HepG2 (cell line): ENCODE data around the gene FBXL12. TPM values are rescaled to one million over a fixed set of nuclear protein-coding genes. Genes with fewer than 3 reads are reported as not detected.

Source experiments
- DNMT1 ChIP-seq: sonication (generic); formaldehyde crosslinking; IDR thresholded peaks from 2 replicates; pipeline ENCODE4 v1.5.1; 2020; ENCODE audit warnings: mild to moderate bottlenecking, missing genetic modification reagents
- EZH2 ChIP-seq: conservative IDR thresholded peaks from 2 replicates; pipeline ENCODE4 v1.6.1; 2012; ENCODE audit warnings: mild to moderate bottlenecking, low read depth, low read length, moderate library complexity
- FOXA3 ChIP-seq: IDR thresholded peaks from 2 replicates; pipeline ENCODE4 v1.6.1; 2016; ENCODE audit warnings: missing genetic modification reagents, missing compliant biosample characterization
- FOXK1 ChIP-seq: sonication (generic); formaldehyde crosslinking; IDR thresholded peaks from 2 replicates; pipeline ENCODE4 v1.4.0; 2020; ENCODE audit warnings: low read depth, missing genetic modification reagents, borderline replicate concordance
- HNRNPK ChIP-seq: fragments of 200-400 bp; formaldehyde crosslinking; IDR thresholded peaks from 2 replicates; pipeline ENCODE4 v1.6.1; 2018; ENCODE audit warnings: low read length, low read depth, moderate library complexity, mild to moderate bottlenecking; ENCODE audit not compliant: poor library complexity, severe bottlenecking
- HNRNPL ChIP-seq: fragments of 200-400 bp; formaldehyde crosslinking; IDR thresholded peaks from 2 replicates; pipeline ENCODE4 v1.6.1; 2017; ENCODE audit warnings: mild to moderate bottlenecking, low read depth, low read length
- NR1H2 ChIP-seq: sonication (generic); formaldehyde crosslinking; IDR thresholded peaks from 2 replicates; pipeline ENCODE4 v1.8.1; 2022; ENCODE audit warnings: low read depth, missing genetic modification reagents, borderline replicate concordance
- RCOR2 ChIP-seq: IDR thresholded peaks from 2 replicates; pipeline ENCODE4 v1.6.1; 2016; ENCODE audit warnings: missing biosample characterization, missing genetic modification reagents
- SSRP1 ChIP-seq: IDR thresholded peaks from 2 replicates; pipeline ENCODE4 v1.6.1; 2016; ENCODE audit warnings: control low read depth
- TAF1 ChIP-seq: sonication (generic); formaldehyde crosslinking; IDR thresholded peaks from 2 replicates; pipeline ENCODE4 v1.4.0; 2020; ENCODE audit warnings: missing genetic modification reagents
- TCF7 ChIP-seq: sonication (generic); IDR thresholded peaks from 2 replicates; pipeline ENCODE4 v1.6.1; 2016; ENCODE audit warnings: antibody characterized with exemption, low read depth
- YEATS4 ChIP-seq: sonication (generic); formaldehyde crosslinking; IDR thresholded peaks from 2 replicates; pipeline ENCODE4 v1.4.0; 2020; ENCODE audit warnings: missing genetic modification reagents, borderline replicate concordance
- ZNF749 ChIP-seq: sonication (generic); formaldehyde crosslinking; IDR thresholded peaks from 2 replicates; pipeline ENCODE4 v1.8.0; 2022; ENCODE audit warnings: mild to moderate bottlenecking, missing genetic modification reagents, moderate library complexity, borderline replicate concordance
- ZNF878 ChIP-seq: sonication (generic); formaldehyde crosslinking; IDR thresholded peaks from 2 replicates; pipeline ENCODE4 v1.8.1; 2023; ENCODE audit warnings: mild to moderate bottlenecking, missing genetic modification reagents, moderate library complexity
- ZNF891 ChIP-seq: sonication (generic); formaldehyde crosslinking; IDR thresholded peaks from 2 replicates; pipeline ENCODE4 v1.5.0; 2020; ENCODE audit warnings: mild to moderate bottlenecking, missing genetic modification reagents
- polyA plus RNA-seq, 8 experiments: library from polyadenylated mRNA; depleted of rRNA in 3 of 8; stranded (reverse) in 7 of 8; unstranded in 1 of 8; fragments of >200 nt; fragmentation: Illumina TruSeq in 4 of 8; extraction: Trizol in 4 of 8; gene quantifications; 2 replicates each; pipeline versions ENCODE4 v1.2.1 to v1.2.3, GENCODE V29; 2011 to 2016; ENCODE audit warnings: low read depth in 4 of 8, missing spikeins in 1 of 8, mixed read lengths in 1 of 8; ENCODE audit not compliant: insufficient read depth in 1 of 8
- total RNA-seq, 5 experiments: library from RNA; depleted of rRNA; stranded (reverse); fragments of >200 nt; fragmentation: Illumina TruSeq; extraction: Trizol; gene quantifications; 2 replicates each; pipeline ENCODE4 v1.2.3, GENCODE V29; 2016; ENCODE audit warnings: low read depth in 1 of 5
- TF ChIP-seq, protein P1 (sequence below): sonication (generic); formaldehyde crosslinking; IDR thresholded peaks from 2 replicates; pipeline ENCODE4 v1.9.0; 2021; ENCODE audit warnings: mild to moderate bottlenecking, missing genetic modification reagents
- TF ChIP-seq, protein P2 (sequence below): sonication (generic); formaldehyde crosslinking; IDR thresholded peaks from 2 replicates; pipeline ENCODE4 v1.4.0; 2020; ENCODE audit warnings: missing genetic modification reagents, mild to moderate bottlenecking, borderline replicate concordance
- TF ChIP-seq, protein P3 (sequence below): sonication (generic); formaldehyde crosslinking; IDR thresholded peaks from 2 replicates; pipeline ENCODE4 v1.5.1; 2020; ENCODE audit warnings: missing genetic modification reagents, mild to moderate bottlenecking, borderline replicate concordance

Gene FBXL12
- total and polyA plus RNA-seq, 2 of the 13 experiments (the other 11 are each of a cell fraction or from before 2014, with no cell fraction given) = 20.4 to 23.1 TPM

DNA sequence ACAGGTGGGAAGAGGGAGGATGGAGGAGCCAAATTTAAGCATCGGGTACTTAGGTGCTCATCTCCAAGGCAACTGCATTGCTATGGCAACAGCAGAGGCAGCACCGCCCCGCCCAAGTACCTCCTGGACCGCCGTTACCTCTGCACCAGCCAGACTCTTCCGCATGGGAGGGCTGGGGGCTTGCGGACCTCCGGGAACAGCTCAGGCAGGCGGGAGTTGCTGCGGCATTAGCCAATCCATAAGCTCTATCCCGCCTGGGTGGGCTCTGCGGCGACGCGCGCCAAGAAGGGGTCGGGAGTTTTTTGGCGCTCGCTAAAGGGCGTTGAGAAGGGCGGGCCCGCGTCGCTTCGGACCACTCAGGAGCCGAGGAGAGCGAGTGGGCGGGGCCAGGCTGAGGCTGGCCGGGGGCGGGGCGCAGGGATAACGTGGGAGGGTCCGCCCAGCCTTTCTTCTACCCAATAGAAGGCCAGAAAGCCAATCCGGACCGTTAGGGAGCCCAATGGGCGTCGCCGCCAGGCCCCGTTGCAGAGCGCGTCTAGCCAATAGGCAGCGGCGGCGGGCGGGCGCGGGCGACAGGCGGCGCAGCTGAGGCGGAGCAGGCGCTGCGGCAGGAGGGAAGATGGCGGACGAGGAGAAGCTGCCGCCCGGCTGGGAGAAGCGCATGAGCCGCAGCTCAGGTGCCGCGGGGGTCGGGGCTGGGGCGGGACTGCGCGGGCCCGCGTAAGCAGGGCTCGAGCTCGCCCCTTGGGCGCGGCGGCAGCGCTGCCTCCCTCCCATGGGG, 16.0 kb upstream of the FBXL12 start, which contains the start of gene PIN1 (continued):
- TF ChIP-seq FOXK1 (CRISPR knock-in tag) (peak; percentile 45; the same call in 1 of the 2 replicates), RCOR2 (CRISPR knock-in tag) (0 out of 2 replicates have a peak, but pooled peaks have one; percentile 24), DNMT1 (CRISPR knock-in tag) (no peak; the same call in 1 of the 2 replicates), ZNF891 (CRISPR knock-in tag) (no peak), ZNF749 (no peak), ZNF878 (no peak), YEATS4 (CRISPR knock-in tag) (no peak), NR1H2 (no peak), TCF7 (no peak), FOXA3 (CRISPR knock-in tag) (no peak), TAF1 (peak; percentile 58), SSRP1 (CRISPR knock-in tag) (no peak), HNRNPK (peak; percentile 30), HNRNPL (no peak), EZH2 (no peak)
- TF ChIP-seq, protein P1, sequence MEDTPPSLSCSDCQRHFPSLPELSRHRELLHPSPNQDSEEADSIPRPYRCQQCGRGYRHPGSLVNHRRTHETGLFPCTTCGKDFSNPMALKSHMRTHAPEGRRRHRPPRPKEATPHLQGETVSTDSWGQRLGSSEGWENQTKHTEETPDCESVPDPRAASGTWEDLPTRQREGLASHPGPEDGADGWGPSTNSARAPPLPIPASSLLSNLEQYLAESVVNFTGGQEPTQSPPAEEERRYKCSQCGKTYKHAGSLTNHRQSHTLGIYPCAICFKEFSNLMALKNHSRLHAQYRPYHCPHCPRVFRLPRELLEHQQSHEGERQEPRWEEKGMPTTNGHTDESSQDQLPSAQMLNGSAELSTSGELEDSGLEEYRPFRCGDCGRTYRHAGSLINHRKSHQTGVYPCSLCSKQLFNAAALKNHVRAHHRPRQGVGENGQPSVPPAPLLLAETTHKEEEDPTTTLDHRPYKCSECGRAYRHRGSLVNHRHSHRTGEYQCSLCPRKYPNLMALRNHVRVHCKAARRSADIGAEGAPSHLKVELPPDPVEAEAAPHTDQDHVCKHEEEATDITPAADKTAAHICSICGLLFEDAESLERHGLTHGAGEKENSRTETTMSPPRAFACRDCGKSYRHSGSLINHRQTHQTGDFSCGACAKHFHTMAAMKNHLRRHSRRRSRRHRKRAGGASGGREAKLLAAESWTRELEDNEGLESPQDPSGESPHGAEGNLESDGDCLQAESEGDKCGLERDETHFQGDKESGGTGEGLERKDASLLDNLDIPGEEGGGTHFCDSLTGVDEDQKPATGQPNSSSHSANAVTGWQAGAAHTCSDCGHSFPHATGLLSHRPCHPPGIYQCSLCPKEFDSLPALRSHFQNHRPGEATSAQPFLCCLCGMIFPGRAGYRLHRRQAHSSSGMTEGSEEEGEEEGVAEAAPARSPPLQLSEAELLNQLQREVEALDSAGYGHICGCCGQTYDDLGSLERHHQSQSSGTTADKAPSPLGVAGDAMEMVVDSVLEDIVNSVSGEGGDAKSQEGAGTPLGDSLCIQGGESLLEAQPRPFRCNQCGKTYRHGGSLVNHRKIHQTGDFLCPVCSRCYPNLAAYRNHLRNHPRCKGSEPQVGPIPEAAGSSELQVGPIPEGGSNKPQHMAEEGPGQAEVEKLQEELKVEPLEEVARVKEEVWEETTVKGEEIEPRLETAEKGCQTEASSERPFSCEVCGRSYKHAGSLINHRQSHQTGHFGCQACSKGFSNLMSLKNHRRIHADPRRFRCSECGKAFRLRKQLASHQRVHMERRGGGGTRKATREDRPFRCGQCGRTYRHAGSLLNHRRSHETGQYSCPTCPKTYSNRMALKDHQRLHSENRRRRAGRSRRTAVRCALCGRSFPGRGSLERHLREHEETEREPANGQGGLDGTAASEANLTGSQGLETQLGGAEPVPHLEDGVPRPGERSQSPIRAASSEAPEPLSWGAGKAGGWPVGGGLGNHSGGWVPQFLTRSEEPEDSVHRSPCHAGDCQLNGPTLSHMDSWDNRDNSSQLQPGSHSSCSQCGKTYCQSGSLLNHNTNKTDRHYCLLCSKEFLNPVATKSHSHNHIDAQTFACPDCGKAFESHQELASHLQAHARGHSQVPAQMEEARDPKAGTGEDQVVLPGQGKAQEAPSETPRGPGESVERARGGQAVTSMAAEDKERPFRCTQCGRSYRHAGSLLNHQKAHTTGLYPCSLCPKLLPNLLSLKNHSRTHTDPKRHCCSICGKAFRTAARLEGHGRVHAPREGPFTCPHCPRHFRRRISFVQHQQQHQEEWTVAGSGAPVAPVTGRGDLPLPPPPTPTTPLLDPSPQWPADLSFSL (CRISPR knock-in tag) = no peak
- TF ChIP-seq, protein P2, sequence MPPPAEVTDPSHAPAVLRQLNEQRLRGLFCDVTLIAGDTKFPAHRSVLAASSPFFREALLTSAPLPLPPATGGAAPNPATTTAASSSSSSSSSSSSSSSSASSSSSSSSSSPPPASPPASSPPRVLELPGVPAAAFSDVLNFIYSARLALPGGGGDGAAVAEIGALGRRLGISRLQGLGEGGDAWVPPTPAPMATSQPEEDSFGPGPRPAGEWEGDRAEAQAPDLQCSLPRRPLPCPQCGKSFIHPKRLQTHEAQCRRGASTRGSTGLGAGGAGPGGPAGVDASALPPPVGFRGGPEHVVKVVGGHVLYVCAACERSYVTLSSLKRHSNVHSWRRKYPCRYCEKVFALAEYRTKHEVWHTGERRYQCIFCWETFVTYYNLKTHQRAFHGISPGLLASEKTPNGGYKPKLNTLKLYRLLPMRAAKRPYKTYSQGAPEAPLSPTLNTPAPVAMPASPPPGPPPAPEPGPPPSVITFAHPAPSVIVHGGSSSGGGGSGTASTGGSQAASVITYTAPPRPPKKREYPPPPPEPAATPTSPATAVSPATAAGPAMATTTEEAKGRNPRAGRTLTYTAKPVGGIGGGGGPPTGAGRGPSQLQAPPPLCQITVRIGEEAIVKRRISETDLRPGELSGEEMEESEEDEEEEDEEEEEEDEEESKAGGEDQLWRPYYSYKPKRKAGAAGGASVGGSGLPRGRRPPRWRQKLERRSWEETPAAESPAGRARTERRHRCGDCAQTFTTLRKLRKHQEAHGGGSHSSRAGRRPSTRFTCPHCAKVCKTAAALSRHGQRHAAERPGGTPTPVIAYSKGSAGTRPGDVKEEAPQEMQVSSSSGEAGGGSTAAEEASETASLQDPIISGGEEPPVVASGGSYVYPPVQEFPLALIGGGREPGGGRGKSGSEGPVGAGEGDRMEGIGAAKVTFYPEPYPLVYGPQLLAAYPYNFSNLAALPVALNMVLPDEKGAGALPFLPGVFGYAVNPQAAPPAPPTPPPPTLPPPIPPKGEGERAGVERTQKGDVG (CRISPR knock-in tag) = no peak
- TF ChIP-seq, protein P3, sequence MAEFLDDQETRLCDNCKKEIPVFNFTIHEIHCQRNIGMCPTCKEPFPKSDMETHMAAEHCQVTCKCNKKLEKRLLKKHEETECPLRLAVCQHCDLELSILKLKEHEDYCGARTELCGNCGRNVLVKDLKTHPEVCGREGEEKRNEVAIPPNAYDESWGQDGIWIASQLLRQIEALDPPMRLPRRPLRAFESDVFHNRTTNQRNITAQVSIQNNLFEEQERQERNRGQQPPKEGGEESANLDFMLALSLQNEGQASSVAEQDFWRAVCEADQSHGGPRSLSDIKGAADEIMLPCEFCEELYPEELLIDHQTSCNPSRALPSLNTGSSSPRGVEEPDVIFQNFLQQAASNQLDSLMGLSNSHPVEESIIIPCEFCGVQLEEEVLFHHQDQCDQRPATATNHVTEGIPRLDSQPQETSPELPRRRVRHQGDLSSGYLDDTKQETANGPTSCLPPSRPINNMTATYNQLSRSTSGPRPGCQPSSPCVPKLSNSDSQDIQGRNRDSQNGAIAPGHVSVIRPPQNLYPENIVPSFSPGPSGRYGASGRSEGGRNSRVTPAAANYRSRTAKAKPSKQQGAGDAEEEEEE (CRISPR knock-in tag) = no peak
